ENCODE measurements around the gene KRT1.

DNA sequence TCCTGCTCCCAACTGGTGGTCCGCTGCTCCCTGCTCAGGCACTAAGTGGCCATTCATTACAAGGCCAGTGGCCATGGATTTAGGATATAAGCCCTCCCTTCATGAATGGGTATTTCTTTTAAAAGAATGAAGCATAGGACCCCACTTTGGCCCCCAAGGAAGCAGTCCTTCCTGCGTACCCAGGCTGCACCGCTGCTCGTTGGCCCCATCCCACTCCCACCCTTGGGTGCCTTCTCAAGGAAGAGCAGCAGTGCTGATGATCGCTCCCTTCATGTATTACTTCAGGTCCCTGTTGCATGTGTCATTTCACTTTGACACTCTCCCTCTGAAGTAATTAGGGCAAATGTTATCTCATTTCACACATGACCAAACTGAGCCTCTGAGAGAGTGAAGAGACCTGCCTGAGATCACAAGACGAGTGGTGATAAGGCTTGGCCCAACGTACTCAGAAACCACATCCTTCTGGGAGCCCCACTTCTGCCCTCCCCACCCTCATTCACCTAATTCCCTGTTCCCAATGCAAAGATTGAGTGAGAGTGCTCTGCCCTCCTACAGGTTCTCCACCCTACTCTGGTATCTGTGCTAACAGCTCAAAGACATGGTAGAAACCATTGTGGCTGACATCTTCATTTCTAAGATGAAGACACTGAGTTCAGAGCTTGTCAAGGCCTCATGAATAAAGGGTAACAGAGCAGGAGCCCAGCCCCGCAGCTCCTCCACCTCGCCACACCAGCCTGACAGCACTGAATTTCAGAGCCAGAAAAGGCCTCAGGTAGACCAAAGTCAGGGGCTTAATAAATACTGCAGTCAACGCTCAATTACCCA lies 17.9 kb downstream of the KRT1 start:
- TF ChIP-seq CTCF (IDR thresholded peaks at IDR 0.05 in 8 of 11, conservative IDR thresholded peaks at IDR 0.05 in 3 of 11) (no peak), POLR2A (IDR thresholded peaks at IDR 0.05) (no peak)
